ENCODE data around the gene RPRD1B.
A peak's percentile ranks its signal among the peaks of the same experiment; 100 is the strongest.

RPRD1B gene

DNA sequence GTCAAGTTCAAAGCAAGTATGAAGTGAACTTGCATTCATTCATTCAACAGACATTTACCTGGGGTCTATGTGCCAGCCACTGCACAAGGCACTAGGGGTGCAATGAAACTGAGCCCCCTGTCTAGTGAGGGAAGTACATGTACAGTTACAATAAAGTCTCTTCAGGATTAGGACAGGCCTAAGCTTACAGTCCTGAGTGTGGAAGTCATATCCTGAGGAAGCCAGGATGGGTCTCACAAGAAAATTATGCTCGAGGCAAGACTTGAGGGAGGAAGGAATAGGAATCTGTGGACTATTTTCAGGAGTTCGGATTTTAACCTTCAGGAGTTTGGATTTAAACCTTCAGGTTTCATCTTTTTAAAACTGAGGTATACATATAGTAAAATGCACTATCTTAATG is 19.7 kb upstream of the RPRD1B start:
- no peak for TF ChIP-seq CTCF (IDR thresholded peaks at IDR 0.05; ENCODE audit: insufficient read depth, low read length, missing control alignments)
- DNase-seq (ENCODE audit: low read depth, low spot score), result no peak
- ChIA-PET CTCF (interaction anchor here (1.3 kb wide), 1 partner anchor 290 kb away, joined by 3 read pairs; the partner anchor contains the start of gene BPI), POLR2A (no interaction called here)
- H3K4me3 ChIP-seq (ENCODE audit: low read depth, low read length), result no peak overlapping the region

GRCh38 chr20:38017959-38018358 is 15.6 kb upstream of the RPRD1B start:
- CTCF ChIA-PET, result interaction anchor here (0.9 to 3.1 kb wide), 2 partner anchors 203 to 454 kb away, joined by 3 to 12 read pairs; no protein-coding TSS in a partner anchor
- DNase-seq (ENCODE audit: low read depth, low spot score), result no peak
- H3K4me3 ChIP-seq (ENCODE audit: low read depth, low read length), result no peak overlapping the region
- no peak for TF ChIP-seq CTCF (IDR thresholded peaks at IDR 0.05; ENCODE audit: insufficient read depth, low read length, missing control alignments)
- POLR2A ChIA-PET, result no interaction called here

DNA sequence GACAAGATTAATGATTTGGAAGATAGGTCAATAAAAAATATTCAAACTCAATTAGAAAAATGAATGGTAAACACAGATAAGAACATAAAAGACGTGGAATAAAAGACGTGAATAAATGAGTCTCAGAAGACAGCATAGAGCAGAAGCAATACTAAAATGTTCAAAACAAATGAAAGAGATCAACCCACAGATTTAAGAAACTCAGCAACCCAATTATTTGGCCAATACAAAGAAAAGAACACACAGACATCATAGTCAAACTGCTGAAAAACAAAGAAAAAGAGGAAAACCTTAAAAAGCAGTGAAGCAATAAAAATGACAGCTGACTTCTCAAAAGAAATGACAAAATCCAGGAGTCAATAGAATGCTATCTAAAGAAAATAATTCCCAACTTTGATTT is 15.2 kb upstream of the RPRD1B start:
- no peak overlapping the region for H3K4me3 ChIP-seq (ENCODE audit: low read depth, low read length)
- ChIA-PET POLR2A (no interaction called here), CTCF (no interaction called here)
- DNase-seq (ENCODE audit: low read depth, low spot score), result no peak
- no peak for TF ChIP-seq CTCF (IDR thresholded peaks at IDR 0.05; ENCODE audit: insufficient read depth, low read length, missing control alignments)

- ChIA-PET CTCF (interaction anchor here (1.1 to 1.9 kb wide), 5 partner anchors 22 to 457 kb away, joined by 3 to 4 read pairs (median 3); no protein-coding TSS in a partner anchor), POLR2A (no interaction called here)
- TF ChIP-seq CTCF (IDR thresholded peaks at IDR 0.05; ENCODE audit: insufficient read depth, low read length, missing control alignments), result no peak
- no peak overlapping the region for H3K4me3 ChIP-seq (ENCODE audit: low read depth, low read length)
- DNase-seq (ENCODE audit: low read depth, low spot score), result no peak
These were observed 12.3 kb upstream of the RPRD1B start for GRCh38 chr20:38021087-38021772.

GRCh38 chr20:38023181-38024001 is 10.2 kb upstream of the RPRD1B start:
- CTCF ChIA-PET, result interaction anchor here (1.3 kb wide), 2 partner anchors 28 to 457 kb away, joined by 3 to 4 read pairs; no protein-coding TSS in a partner anchor
- peak; percentile 67 for DNase-seq (ENCODE audit: low read depth, low spot score)
- H3K4me3 ChIP-seq (ENCODE audit: low read depth, low read length), result no peak overlapping the region
- POLR2A ChIA-PET, result interaction anchor here (0.7 kb wide), 1 partner anchor 11 kb away, joined by 3 read pairs; no protein-coding TSS in a partner anchor
- TF ChIP-seq CTCF (IDR thresholded peaks at IDR 0.05; ENCODE audit: insufficient read depth, low read length, missing control alignments), result no peak

DNA sequence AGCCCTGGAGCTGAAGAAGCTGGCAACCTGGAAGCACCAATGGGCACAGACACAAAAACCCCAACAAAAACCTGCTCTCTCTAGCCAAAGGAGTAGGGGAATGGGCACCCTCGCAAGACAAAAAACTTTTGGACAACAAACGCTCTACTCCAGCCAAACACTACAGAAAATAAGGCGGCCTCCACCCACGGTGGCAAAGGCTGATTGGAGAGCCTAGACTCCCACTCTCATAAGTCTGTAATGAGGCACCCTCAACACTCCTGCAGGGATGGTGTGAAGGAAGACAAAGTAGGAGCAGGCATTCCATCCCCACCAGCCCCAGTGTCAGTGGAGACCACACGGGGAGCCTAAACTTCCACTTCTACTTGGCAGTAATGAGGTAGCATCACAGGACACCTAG is 9.1 kb upstream of the RPRD1B start:
- no peak for DNase-seq (ENCODE audit: low read depth, low spot score)
- ChIA-PET CTCF (interaction anchor here (1.3 kb wide), 2 partner anchors 29 to 458 kb away, joined by 3 to 4 read pairs; no protein-coding TSS in a partner anchor), POLR2A (no interaction called here)
- TF ChIP-seq CTCF (IDR thresholded peaks at IDR 0.05; ENCODE audit: insufficient read depth, low read length, missing control alignments), result no peak
- H3K4me3 ChIP-seq (ENCODE audit: low read depth, low read length), result no peak overlapping the region
